Keratinocyte (primary cell): ENCODE measurements around the gene HADH. TPM values are rescaled to one million over a fixed set of nuclear protein-coding genes. Genes with fewer than 3 reads are reported as not detected.

Source experiments
- DNase-seq: peaks from one replicate; pipeline ENCODE4 v3.0.0-alpha.2; 2011; ENCODE audit warnings: low read depth, missing footprints, low spot score
- FAIRE-seq: peaks from 2 replicates; lab custom pipeline; 2011; peaks lifted over from hg19 to GRCh38; lab: Jason Lieb, UNC
- H2AFZ ChIP-seq: 2 replicates; pipeline ENCODE4 v1.6.0; 2012; ENCODE audit warnings: low read length, control low read depth, inconsistent platforms; ENCODE audit not compliant: control insufficient read depth
- H3K27ac ChIP-seq: 2 replicates; pipeline ENCODE4 v1.5.1; 2011; ENCODE audit warnings: low read length; ENCODE audit not compliant: control insufficient read depth, insufficient read depth
- H3K27me3 ChIP-seq: 3 replicates; pipeline ENCODE4 v1.6.0; 2011; ENCODE audit warnings: low read length; ENCODE audit not compliant: control insufficient read depth, insufficient read depth; ENCODE audit errors: extremely low read depth
- H3K36me3 ChIP-seq, 2 experiments: 2 replicates in 1 of 2; 3 replicates in 1 of 2; pipeline ENCODE4 v1.5.1; 2011; ENCODE audit warnings: low read length in 2 of 2, mild to moderate bottlenecking in 1 of 2; ENCODE audit not compliant: control insufficient read depth in 2 of 2, insufficient read depth in 2 of 2; ENCODE audit errors: extremely low read depth in 1 of 2
- H3K4me1 ChIP-seq: 3 replicates; pipeline ENCODE4 v1.5.1; 2011; ENCODE audit warnings: low read length; ENCODE audit not compliant: control insufficient read depth, insufficient read depth; ENCODE audit errors: extremely low read depth
- H3K4me2 ChIP-seq: 3 replicates; pipeline ENCODE4 v1.6.0; 2011; ENCODE audit warnings: low read depth, low read length; ENCODE audit not compliant: control insufficient read depth, insufficient read depth; ENCODE audit errors: extremely low read depth
- H3K4me3 ChIP-seq, 3 experiments: fragments of 200-600 bp in 1 of 3; sonication (generic) in 1 of 3; 2 replicates in 2 of 3; 3 replicates in 1 of 3; pipeline ENCODE4 v1.5.1; 2011 to 2016; ENCODE audit warnings: low read length in 3 of 3, mild to moderate bottlenecking in 3 of 3, control low read depth in 2 of 3, inconsistent platforms in 1 of 3, low read depth in 1 of 3, mixed read lengths in 1 of 3, mixed run types in 1 of 3, moderate library complexity in 1 of 3; ENCODE audit not compliant: control insufficient read depth in 2 of 3, insufficient read depth in 2 of 3; ENCODE audit errors: extremely low read depth in 1 of 3
- H3K79me2 ChIP-seq: 2 replicates; pipeline ENCODE4 v1.6.0; 2012; ENCODE audit warnings: low read length; ENCODE audit not compliant: control insufficient read depth, insufficient read depth
- H3K9ac ChIP-seq: 3 replicates; pipeline ENCODE4 v1.6.0; 2011; ENCODE audit warnings: low read length; ENCODE audit not compliant: control insufficient read depth, insufficient read depth; ENCODE audit errors: extremely low read depth
- H3K9me1 ChIP-seq: 3 replicates; pipeline ENCODE4 v1.6.0; 2011; ENCODE audit warnings: low read length; ENCODE audit not compliant: control insufficient read depth, insufficient read depth; ENCODE audit errors: extremely low read depth
- H3K9me3 ChIP-seq: 2 replicates; pipeline ENCODE4 v1.5.1; 2012; ENCODE audit warnings: low read depth, low read length; ENCODE audit not compliant: control insufficient read depth
- H4K20me1 ChIP-seq: 3 replicates; pipeline ENCODE4 v1.6.0; 2011; ENCODE audit warnings: low read length; ENCODE audit not compliant: control insufficient read depth, insufficient read depth; ENCODE audit errors: extremely low read depth
- CTCF ChIP-seq, 3 experiments: IDR thresholded peaks in 1 of 3; conservative IDR thresholded peaks in 1 of 3; optimal IDR thresholded peaks in 1 of 3; 2 replicates in 2 of 3; 3 replicates in 1 of 3; pipeline versions ENCODE3 to v1.5.1; 2011; ENCODE audit warnings: low read length in 3 of 3, mild to moderate bottlenecking in 3 of 3, moderate library complexity in 2 of 3, control low read depth in 1 of 3, inconsistent platforms in 1 of 3; ENCODE audit not compliant: insufficient read depth in 2 of 3; ENCODE audit errors: extremely low read depth in 1 of 3
- EZH2 ChIP-seq: IDR thresholded peaks from one replicate; pipeline ENCODE4 v1.6.1; 2012; ENCODE audit warnings: inconsistent platforms, mild to moderate bottlenecking, low read length, moderate library complexity
- dilution Hi-C: fragments of 300-500 bp; cut with MboI; formaldehyde crosslinking; loops from one replicate; pipeline ENCODE4 v1.7.0; 2020; ENCODE audit warnings: low sequenced_read_pairs; ENCODE audit not compliant: extremely low pct_ligation_motif_present
- polyA plus RNA-seq, 5 experiments: library from polyadenylated mRNA; depleted of rRNA in 3 of 5; stranded (reverse) in 3 of 5; stranded (forward) in 1 of 5; unstranded in 1 of 5; fragments of >200 nt; gene quantifications; 1 replicate in 1 of 5; 2 replicates in 3 of 5; 3 replicates in 1 of 5; pipeline versions ENCODE4 v1.2.1 to v1.2.3, GENCODE V29; 2011 to 2012; ENCODE audit warnings: missing spikeins in 2 of 5, low read depth in 1 of 5, low replicate concordance in 1 of 5

HADH gene
- polyA plus RNA-seq, 1 donor (not counting 4 experiments of a cell fraction or from before 2014, with no cell fraction given), result 49.3 TPM

- Histone ChIP-seq H3K9ac (no peak overlapping the region), H3K9me1 (peaks cover 3% of the 10 kb centered on the region), H3K27ac (no peak overlapping the region), H3K9me3 (no peaks in the 10 kb centered on the region), H3K79me2 (peaks cover 15% of the 10 kb centered on the region), H2AFZ (no peak overlapping the region), H3K4me1 (no peaks in the 10 kb centered on the region), H3K4me3 (no peak overlapping the region), H4K20me1 (no peaks in the 10 kb centered on the region), H3K27me3 (no peaks in the 10 kb centered on the region), H3K36me3 (peaks cover 0 to 7% of the 10 kb centered on the region in 2 experiments), H3K4me2 (no peak overlapping the region)
- dilution Hi-C loops, result no loop called here
- DNase-seq (no peak), FAIRE-seq (no peak)
- no peak for TF ChIP-seq EZH2
- TF ChIP-seq CTCF (optimal IDR thresholded peaks at IDR 0.05 in 1 of 3, IDR thresholded peaks at IDR 0.05 in 1 of 3, conservative IDR thresholded peaks at IDR 0.05 in 1 of 3; ENCODE audit: extremely low read depth in 1 of 3, insufficient read depth in 2 of 3, low read length in 3 of 3), result no peak
These were observed 10.3 kb downstream of the HADH start for GRCh38 chr4:107999932-108000539.

GRCh38 chr4:108001540-108002135, 11.9 kb downstream of the HADH start:
- Histone ChIP-seq H3K4me1 (no peaks in the 10 kb centered on the region), H3K36me3 (no peaks in the 10 kb centered on the region), H3K4me2 (no peak overlapping the region), H4K20me1 (no peaks in the 10 kb centered on the region), H3K79me2 (peaks cover 11% of the 10 kb centered on the region), H2AFZ (no peak overlapping the region), H3K9me1 (peaks cover 3% of the 10 kb centered on the region), H3K9me3 (no peaks in the 10 kb centered on the region), H3K27ac (no peak overlapping the region), H3K4me3 (no peak overlapping the region), H3K9ac (no peak overlapping the region), H3K27me3 (no peaks in the 10 kb centered on the region)
- dilution Hi-C loops, result no loop called here
- no peak for TF ChIP-seq EZH2
- no peak for TF ChIP-seq CTCF (optimal IDR thresholded peaks at IDR 0.05 in 1 of 3, IDR thresholded peaks at IDR 0.05 in 1 of 3, conservative IDR thresholded peaks at IDR 0.05 in 1 of 3; ENCODE audit: extremely low read depth in 1 of 3, insufficient read depth in 2 of 3, low read length in 3 of 3)
- FAIRE-seq (no peak), DNase-seq (no peak)
